IPS DF 19.7 (cell line): ENCODE results near the gene PLCG1.

Experiments
- DNase-seq: peaks from one replicate; pipeline ENCODE4 v3.0.0-alpha.2; 2013; ENCODE audit warnings: low read depth, low spot score

PLCG1 gene

DNA sequence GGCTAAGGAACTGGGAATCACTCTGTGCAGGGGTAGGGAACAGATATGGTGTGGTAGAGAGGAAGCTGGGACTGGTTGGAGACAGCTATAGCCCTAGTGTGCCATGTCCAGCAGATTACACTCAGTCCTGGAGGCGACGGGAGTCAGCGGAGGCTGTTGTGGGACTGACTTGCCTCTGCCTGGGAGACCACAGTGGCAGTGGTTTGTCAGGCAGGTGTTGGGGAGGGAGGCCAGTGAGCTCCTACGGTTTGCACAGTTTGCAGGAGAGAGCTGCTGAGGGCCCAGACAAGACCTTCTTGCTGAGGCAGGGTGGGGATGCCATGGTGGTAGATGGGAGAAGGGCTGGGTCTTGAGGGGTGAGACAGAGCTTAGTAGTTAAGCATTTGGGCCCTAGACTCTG is 4.9 kb downstream of the PLCG1 start:
- no peak for DNase-seq

DNA sequence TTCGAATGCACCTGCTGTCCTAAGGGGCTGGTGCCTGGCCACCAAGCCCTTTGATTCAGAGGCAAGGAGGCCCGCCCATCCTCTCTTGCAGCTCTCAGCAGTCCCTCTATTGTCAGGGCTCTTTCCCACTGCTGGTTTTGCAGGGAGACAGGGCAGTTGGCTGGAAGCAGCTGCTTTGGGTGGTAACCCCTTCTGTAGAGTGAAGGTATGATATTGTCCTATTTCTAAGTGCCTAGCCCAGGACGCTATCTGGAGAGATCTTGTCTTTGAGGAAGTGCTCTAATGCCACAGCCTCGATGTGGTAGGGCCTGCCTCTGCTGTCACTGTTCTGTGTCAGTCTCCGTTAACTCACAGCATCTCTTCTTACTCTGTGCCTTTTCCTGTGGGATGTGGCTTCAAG is 5.6 kb downstream of the PLCG1 start:
- no peak for DNase-seq

DNA sequence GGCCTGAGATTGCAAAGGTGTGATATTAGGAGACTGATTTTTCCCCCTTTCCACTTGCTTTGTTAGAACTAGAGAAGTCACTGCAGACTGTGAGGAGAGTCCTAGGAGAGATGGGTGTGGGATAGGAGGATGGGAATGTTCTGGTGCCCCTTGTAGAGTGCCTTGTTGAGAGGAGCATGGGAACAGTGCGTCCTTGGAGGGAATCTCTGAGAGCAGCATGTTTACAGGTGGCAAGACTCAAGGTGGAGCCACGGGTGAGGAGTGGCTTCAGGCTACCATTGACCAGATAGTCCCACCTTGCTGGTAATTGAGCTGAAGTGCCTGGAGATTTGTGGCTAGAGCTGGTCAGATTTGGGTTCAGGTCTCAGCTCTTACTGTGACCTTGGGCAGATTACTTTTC is 6.0 kb downstream of the PLCG1 start:
- DNase-seq, result no peak

DNA sequence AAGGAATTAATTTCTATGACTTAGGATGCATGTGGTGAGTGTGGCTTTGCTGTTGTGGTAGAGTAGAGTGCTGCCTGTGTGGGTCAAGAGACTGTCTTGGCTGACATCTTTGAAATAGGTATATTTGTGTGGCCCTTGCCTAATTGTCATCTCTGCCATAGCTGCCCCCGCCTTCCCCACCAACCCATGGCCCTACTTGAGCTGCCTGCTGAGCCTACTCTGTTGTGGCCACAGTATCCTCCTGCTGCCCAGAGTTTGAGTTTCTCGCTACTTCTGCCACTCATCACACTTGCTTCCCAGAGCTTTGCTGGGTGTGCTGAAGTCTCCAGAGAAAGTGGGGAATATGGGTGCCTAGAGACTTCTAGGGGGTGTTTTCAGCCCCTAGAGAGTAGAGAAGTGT is 8.0 kb downstream of the PLCG1 start:
- DNase-seq, result no peak

DNA sequence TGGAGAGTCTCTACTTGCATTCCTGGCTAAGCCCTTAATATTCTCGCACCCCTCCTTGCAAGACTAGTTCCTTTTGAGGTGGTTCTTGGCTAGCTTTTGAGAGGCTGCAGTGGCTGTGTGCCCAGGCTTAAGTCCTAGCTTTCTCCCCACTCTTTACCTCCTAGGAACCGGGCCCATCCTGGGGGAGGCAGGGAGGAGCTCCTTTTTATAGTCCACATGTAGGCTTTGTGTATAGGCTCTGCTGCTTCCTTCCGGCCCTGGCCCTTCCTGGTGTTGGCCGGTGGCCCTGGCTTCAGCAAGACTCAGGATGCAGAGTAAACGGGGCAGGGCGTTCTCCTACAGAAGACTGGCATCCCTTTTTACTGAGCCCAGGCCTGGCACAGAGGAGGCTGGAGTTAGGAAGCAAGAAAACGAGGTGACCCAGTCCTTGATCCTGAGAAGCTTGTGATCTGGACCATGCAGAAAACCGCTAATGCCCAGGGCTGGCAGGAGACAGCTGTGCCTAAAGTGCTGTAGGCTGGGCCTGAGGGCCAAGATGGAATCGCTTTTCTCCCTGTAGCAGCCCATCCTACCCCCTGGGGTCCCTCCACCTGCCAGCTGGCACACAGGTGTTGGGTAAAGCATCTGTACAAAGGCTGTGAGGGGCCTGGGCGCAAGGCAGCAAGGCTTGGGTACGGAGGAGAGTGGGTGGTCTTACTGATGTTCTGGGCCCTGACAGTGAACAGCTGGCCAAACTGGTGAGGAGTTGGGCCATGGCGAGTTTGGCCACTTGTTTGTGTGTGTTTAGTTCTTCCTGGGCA is 8.7 kb downstream of the PLCG1 start:
- DNase-seq, result no peak

DNA sequence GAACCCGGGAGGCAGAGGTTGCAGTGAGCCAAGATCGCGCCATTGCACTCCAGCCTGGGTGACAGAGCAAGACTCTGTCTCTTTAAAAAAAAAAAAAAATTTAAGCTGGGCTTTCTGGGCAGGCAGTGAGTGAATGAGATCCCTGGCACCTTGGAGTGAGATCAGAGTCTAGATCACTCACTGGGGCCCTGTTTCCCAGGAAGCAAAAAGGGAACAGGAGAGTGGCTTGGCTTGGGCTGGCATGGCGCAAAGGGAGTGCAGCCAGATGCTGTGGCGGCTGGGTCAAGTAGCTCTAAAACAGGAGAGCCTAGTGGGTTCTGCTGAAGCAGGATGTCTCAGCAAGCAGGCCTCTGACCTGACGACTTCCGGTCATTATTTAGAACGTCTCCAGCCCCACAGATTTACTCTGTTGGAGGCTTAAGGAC is 10.4 kb downstream of the PLCG1 start:
- no peak for DNase-seq

DNA sequence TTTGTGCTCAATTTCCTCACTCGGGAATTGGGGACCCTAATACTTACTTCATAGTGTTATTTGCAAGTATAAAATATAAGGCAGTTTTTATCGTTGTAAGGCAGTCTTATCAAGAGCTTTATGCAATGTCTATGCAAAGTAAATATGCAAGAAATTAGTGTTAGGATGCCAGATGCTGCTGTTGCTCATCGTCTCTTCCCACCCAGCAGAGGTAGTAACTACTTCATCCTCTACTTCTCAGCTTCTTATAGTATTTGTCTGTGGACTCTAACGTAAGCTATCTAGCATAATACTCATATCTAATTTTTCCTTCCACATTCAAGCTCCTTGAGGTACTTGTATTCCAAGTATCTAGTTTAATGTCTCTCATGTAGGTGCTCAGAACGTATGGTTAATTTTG is 11.6 kb downstream of the PLCG1 start:
- DNase-seq, result no peak

DNA sequence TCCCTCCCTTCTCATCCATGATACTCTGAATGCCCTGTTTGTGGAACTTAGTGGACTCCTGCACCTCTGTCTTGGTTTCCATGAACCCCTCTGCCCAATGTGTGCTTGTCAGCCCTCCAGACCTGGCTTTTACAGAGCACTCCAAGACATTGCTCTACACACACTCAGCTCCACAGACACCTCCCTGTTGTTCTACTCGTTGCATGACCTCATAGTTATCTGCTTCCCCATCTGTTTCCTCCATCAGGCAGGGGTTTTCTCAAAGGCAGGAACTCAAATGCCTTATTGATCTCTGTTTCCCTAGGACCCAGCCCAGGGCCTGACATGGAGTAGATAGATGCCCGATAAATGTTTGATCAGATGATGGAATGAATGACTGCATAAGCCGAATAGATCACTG is 13.3 kb downstream of the PLCG1 start:
- DNase-seq, result no peak

DNA sequence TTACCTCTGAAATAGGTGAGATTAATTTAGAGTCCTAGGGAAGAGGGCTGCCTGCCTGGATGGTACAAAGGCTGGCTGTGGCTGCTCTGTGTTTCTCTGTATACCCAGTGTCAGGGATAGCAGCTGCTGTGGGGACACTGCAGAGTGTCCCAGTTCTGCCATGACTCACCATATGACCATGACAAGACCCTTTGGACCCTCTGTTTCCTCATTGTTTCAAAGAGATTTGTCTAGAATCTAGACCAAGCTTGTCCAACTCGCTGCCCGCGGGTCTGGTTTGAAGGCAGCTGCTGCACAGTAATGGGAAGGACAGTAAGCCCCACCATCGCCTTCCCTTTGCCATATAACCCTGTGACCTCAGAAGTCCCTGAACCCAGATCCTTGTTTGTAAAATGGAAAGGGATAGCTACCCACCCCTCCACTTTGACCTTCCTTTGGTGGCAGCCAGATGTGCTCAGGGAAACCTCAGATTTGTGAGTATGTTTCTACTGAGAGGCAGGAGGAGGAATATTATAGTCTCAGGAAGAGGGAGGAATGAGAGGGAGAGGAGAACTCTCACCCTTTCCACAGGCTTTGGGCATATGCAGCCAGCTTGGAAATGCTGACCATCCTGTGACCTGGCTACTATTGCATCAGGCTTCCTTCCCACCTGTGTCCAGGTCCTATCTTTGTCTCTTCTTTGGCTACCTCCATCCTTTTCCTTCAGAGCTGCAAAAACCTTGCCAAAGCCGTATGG is 14.0 kb downstream of the PLCG1 start:
- DNase-seq, result no peak

DNA sequence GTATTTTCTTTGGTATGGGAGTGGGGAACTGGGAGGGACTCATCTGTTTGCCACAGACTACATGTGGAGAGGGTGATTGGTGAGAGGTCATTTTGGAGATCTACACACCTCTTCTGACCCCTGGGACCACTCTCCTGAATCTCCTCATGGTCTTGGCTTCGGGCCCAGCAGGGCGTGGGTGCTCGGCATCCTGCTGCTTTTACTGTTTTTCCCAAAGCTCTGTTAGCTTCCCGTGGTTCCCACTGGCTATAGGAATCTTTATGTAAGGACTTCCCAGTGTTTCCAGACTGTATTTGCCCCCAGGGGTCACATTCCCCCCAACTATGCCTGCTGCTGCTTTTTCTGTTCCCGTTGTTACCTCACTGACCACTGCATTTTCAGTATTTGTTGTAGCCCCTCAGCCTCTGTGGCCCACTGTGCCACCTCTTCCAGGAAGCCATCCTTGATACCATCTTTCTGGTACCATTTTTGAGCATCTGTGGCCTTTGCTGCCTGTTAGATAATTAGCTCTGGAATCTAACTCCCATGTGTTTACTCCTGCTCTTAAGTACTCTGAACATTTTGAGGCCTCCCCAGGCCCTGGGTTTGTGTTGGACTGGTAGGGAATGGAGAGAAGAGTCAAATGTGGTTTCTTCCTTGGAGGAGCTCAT is 14.9 kb downstream of the PLCG1 start:
- DNase-seq, result no peak

DNA sequence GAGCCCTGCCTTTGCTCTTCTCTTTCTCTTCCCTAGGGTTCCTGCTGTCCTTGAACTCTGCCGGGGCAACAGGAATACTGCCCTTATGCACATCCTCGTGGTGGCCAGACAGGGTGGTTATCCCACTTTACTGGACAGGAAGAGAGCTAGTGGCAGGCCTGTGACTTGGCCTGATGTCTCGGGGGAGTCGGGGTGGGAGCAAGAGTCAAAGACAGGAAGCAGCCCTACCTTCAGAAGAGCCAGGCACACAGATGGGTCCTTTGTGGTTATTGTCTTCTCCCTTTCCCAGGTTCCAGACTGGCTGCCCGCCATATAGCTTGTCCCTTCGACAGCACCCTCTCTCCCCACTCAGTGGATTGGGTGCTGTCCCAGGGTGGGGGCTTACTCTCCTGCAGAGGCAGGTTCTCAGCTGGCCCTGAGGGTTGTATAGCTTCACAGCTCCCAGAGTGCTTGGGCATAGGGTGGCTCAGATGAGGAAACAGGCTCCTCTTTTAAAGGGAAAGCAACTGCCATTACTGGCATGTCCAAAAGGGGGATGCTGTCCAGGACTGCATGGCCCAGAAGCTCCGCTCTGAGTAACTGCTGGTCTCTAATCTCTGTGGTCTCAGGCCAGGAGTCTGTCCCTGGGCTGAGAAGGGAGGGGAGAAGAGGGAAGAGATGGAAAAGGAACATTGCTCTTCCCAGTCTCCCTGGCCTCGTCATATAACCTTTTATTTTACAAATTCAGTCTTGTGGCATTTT is 17.3 kb downstream of the PLCG1 start:
- DNase-seq, result no peak

DNA sequence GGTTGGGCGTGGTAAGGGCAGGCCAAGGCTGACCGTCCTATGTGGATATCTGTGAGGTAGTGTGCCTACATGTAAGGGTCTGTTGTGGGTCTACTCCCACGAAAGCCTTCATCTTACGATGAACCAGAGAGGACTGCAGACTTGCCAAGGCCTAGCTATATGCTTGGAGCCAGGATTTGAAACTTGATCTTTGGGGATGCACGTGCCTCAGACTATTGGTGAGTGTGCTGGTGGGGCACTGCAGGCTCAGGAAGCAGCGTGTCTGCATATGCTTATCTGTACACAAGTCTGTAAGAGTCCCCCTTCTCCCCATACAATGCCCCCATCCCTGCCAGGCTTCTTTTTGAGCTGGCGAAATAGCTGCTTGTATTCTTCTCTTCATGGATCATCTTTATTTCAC is 17.9 kb downstream of the PLCG1 start:
- DNase-seq, result no peak

DNA sequence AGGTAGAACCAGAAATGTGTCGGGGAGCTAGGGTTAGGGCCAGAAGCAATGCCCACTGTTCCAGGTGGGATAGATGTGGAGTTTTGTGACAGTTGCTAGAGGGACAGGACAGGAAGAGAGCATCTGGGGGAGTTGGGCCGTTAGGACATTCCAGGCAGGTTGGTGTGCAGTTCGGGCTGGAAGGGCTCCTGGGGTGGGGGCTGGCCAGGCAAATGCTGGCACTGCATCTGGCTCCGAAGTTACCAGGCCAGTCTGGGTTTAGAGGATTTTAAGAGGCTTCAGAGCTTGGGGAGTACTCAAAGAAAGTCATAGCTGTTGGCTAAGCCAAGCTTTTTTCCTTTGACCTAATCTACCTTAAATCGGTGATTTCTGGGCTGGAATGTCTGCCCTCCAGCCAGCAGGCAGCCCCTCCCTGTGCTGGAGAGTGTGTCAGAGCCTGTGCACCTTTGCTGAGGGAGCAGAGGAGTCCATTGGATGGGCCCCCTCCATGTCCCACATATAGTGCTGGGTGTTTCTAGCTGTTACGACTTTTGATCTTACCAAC is 20.8 kb downstream of the PLCG1 start:
- DNase-seq, result no peak

DNA sequence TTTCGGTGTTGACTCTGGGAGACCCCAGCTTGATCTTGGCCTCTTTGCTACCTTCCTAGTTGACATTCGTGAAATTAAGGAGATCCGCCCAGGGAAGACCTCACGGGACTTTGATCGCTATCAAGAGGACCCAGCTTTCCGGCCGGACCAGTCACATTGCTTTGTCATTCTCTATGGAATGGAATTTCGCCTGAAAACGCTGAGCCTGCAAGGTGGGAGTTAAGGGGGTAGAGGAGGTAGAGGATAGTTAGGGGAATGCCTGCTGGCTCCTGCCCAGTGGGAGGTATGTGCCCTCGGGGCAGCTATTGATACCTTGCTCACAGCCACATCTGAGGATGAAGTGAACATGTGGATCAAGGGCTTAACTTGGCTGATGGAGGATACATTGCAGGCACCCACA is 22.2 kb downstream of the PLCG1 start:
- DNase-seq, result no peak

DNA sequence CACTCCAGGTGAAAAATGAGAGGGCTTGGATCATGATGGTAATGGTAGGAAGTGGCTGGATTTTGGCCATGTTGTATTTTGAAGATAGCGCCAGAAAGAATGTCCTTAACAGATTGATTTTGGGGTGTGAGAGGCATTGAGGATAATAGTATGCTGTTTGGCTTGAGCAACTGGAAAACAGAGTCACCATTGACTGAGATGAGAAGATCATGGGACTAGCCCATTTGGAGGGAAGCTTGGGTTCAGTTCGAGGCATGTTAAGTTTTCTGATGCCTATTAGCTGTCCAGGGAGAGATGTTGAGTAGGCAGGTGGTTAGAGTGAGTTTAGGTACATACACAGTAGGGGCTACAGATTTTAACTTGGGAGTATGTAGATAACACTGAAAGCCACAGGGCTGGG is 23.3 kb downstream of the PLCG1 start:
- no peak for DNase-seq

DNA sequence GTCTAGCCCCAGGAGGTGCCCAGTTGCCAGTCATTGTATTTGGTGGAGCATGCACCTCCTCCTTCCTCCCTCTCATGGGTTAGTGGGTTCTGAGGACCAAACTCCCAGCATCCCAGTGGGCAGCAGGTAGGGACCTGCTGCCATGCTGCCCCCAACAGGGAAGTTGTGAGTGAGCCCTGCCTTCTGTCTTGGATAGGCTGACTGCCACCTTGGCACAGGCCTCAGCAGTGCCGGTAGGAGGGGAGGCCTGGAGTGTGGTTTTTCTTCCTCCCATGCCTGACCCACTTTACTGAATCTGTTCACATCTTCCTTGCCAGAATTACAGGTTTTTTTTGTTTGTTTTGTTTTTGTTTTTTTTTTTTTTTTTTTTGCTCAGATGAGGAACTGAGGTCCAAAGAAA is 24.5 kb downstream of the PLCG1 start:
- no peak for DNase-seq

DNA sequence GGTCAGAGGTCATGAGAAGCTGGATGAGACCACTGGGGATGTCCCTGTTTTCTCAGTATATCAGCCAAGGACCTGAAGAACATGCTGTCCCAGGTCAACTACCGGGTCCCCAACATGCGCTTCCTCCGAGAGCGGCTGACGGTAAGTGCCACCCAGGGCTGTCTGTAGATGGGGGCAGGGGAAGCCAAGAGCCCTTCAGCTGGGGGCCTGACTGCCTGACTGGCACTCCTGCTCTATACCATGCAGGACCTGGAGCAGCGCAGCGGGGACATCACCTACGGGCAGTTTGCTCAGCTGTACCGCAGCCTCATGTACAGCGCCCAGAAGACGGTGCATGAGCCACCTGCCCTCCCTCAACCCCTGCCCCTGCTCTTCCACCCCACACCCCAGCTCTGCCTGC is 25.1 kb downstream of the PLCG1 start:
- DNase-seq, result no peak

DNA sequence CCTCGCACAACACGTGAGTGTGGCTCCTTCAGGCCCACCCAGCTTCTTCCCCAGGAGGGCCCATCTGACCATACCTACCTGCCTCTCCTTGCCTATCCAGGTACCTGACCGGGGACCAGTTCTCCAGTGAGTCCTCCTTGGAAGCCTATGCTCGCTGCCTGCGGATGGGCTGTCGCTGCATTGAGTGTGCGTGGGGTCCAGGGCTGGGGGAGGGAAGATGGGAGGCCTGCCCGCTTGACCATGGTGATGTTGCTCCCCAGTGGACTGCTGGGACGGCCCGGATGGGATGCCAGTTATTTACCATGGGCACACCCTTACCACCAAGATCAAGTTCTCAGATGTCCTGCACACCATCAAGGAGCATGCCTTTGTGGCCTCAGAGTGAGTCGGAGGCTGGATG is 26.5 kb downstream of the PLCG1 start:
- no peak for DNase-seq

DNA sequence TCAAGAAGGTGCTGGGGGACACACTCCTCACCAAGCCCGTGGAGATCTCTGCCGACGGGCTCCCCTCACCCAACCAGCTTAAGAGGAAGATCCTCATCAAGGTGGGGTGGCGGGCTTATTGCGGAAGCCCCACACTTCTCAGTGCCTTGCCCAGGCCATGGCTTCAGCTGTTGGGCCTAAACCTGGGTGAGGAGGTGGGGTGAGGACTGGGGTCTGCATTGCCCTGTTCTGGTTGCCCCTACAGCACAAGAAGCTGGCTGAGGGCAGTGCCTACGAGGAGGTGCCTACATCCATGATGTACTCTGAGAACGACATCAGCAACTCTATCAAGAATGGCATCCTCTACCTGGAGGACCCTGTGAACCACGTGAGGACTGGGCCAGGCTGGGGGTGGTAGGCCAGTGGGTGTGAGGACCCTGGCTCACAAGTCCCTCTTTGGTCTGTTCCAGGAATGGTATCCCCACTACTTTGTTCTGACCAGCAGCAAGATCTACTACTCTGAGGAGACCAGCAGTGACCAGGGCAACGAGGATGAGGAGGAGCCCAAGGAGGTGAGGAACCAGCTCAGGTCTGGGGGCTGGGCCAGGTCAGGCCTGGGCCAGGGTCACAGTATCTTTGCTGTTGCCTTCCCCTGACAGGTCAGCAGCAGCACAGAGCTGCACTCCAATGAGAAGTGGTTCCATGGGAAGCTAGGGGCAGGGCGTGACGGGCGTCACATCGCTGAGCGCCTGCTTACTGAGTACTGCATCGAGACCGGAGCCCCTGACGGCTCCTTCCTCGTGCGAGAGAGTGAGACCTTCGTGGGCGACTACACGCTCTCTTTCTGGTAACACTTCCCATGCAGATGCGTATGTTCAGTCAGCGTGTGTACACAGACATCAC is 27.9 kb downstream of the PLCG1 start:
- DNase-seq, result no peak

DNA sequence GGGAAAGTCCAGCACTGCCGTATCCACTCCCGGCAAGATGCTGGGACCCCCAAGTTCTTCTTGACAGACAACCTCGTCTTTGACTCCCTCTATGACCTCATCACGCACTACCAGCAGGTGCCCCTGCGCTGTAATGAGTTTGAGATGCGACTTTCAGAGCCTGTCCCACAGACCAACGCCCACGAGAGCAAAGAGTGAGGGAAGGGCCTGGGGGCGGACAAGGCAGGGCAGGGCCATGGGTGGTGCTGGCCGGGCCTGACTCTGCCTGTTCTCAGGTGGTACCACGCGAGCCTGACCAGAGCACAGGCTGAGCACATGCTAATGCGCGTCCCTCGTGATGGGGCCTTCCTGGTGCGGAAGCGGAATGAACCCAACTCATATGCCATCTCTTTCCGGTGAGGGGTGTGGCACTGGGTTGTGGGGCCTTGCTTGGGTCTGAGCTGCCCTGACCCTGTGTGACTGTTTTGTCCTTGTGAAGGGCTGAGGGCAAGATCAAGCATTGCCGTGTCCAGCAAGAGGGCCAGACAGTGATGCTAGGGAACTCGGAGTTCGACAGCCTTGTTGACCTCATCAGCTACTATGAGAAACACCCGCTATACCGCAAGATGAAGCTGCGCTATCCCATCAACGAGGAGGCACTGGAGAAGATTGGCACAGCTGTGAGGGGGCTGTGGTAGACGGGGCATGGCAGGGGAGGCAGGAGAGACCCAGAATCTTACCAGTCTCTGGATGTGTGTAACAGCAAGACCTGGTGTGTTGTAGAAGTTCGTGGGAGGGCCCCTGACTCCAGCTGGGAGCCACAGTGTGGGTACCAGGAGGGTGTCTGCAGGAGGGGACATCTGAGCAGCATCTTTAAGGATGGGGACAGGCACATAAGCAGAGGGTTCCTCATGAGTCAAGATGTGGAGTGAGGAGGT is 29.1 kb downstream of the PLCG1 start:
- no peak for DNase-seq
